Skeletal muscle tissue (tissue), 4 donors: ENCODE data around the gene CREBBP. TPM values are rescaled to one million over a fixed set of nuclear protein-coding genes. Genes with fewer than 3 reads are reported as not detected.

ENCODE experiments used
- H3K27ac ChIP-seq: one replicate; pipeline ENCODE4 v1.7.0; 2013; ENCODE audit warnings: mild to moderate bottlenecking, low read depth, low read length, inconsistent platforms
- H3K27me3 ChIP-seq, 3 donors: one replicate each; pipeline ENCODE4 v1.7.0; 2013; ENCODE audit warnings: low read length in 3 of 3; ENCODE audit not compliant: control insufficient read depth in 3 of 3, insufficient read depth in 3 of 3
- H3K36me3 ChIP-seq, 3 donors: one replicate each; pipeline ENCODE4 v1.7.0; 2013; ENCODE audit warnings: low read length in 3 of 3; ENCODE audit not compliant: control insufficient read depth in 3 of 3, insufficient read depth in 3 of 3
- H3K4me1 ChIP-seq, 3 donors: one replicate each; pipeline ENCODE4 v1.7.0; 2013; ENCODE audit warnings: low read length in 3 of 3, mild to moderate bottlenecking in 3 of 3; ENCODE audit not compliant: control insufficient read depth in 3 of 3, insufficient read depth in 3 of 3
- H3K4me3 ChIP-seq, 3 donors: one replicate each; pipeline ENCODE4 v1.7.0; 2013; ENCODE audit warnings: low read length in 3 of 3
- H3K9ac ChIP-seq, 3 donors: one replicate each; pipeline ENCODE4 v1.7.0; 2013; ENCODE audit warnings: low read length in 3 of 3, mild to moderate bottlenecking in 3 of 3, moderate library complexity in 2 of 3, low read depth in 1 of 3
- H3K9me3 ChIP-seq, 3 donors: one replicate each; pipeline ENCODE4 v1.7.0; 2013; ENCODE audit warnings: low read length in 3 of 3; ENCODE audit not compliant: control insufficient read depth in 3 of 3
- total RNA-seq: library from RNA; depleted of rRNA; stranded (reverse); fragments of >200 nt; gene quantifications from one replicate; pipeline ENCODE4 v1.2.3, GENCODE V29; 2014
- donor health status: Osteomylitis.

Gene CREBBP
- total RNA-seq, 1 donor from 2014 or later = 49.6 TPM

GRCh38 chr16:3745751-3746355, 134.7 kb downstream of the CREBBP start:
- Histone ChIP-seq H3K4me3 (no peak overlapping the region), H3K9me3 (no peaks in the 10 kb centered on the region), H3K36me3 (peaks cover 47 to 55% (median 48%) of the 10 kb centered on the region in 3 donors), H3K27ac (no peak overlapping the region), H3K27me3 (no peaks in the 10 kb centered on the region), H3K4me1 (peaks cover 13 to 19% (median 16%) of the 10 kb centered on the region in 3 donors), H3K9ac (peak overlapping the region in 1 of 3 donors; percentile 45)

GRCh38 chr16:3744018-3744417, 136.5 kb downstream of the CREBBP start:
- no peaks in the 10 kb centered on the region for H3K9me3 ChIP-seq
- peaks cover 13 to 19% (median 16%) of the 10 kb centered on the region in 3 donors for H3K4me1 ChIP-seq
- no peak overlapping the region for H3K4me3 ChIP-seq
- no peak overlapping the region for H3K27ac ChIP-seq
- no peak overlapping the region for H3K9ac ChIP-seq
- H3K36me3 ChIP-seq = peaks cover 63 to 70% (median 63%) of the 10 kb centered on the region in 3 donors
- no peaks in the 10 kb centered on the region for H3K27me3 ChIP-seq

- no peaks in the 10 kb centered on the region for H3K9me3 ChIP-seq
- peaks cover 63 to 76% (median 75%) of the 10 kb centered on the region in 3 donors for H3K36me3 ChIP-seq
- H3K27ac ChIP-seq = no peak overlapping the region
- peaks cover 5 to 8% (median 8%) of the 10 kb centered on the region in 3 donors for H3K4me1 ChIP-seq
- H3K4me3 ChIP-seq = no peak overlapping the region
- no peaks in the 10 kb centered on the region for H3K27me3 ChIP-seq
- H3K9ac ChIP-seq = no peak overlapping the region
Measured at GRCh38 chr16:3740934-3741333, 139.6 kb downstream of the CREBBP start.

- Histone ChIP-seq H3K27ac (no peak overlapping the region), H3K9ac (no peak overlapping the region), H3K9me3 (no peaks in the 10 kb centered on the region), H3K36me3 (peaks cover 65 to 79% (median 76%) of the 10 kb centered on the region in 3 donors), H3K27me3 (no peaks in the 10 kb centered on the region), H3K4me3 (no peak overlapping the region), H3K4me1 (peaks cover 2 to 4% (median 4%) of the 10 kb centered on the region in 3 donors)
Measured at GRCh38 chr16:3740186-3740585, 140.3 kb downstream of the CREBBP start.

GRCh38 chr16:3739636-3740035, 140.9 kb downstream of the CREBBP start:
- H3K4me3 ChIP-seq = no peak overlapping the region
- no peak overlapping the region for H3K9ac ChIP-seq
- no peak overlapping the region for H3K27ac ChIP-seq
- H3K27me3 ChIP-seq = no peaks in the 10 kb centered on the region
- peaks cover 2 to 4% (median 4%) of the 10 kb centered on the region in 3 donors for H3K4me1 ChIP-seq
- peaks cover 65 to 81% (median 77%) of the 10 kb centered on the region in 3 donors for H3K36me3 ChIP-seq
- H3K9me3 ChIP-seq = no peaks in the 10 kb centered on the region

- no peak overlapping the region for H3K4me3 ChIP-seq
- H3K4me1 ChIP-seq = peaks cover 0 to 4% (median 3%) of the 10 kb centered on the region in 3 donors
- no peaks in the 10 kb centered on the region for H3K27me3 ChIP-seq
- H3K36me3 ChIP-seq = peaks cover 66 to 81% (median 78%) of the 10 kb centered on the region in 3 donors
- H3K27ac ChIP-seq = no peak overlapping the region
- H3K9me3 ChIP-seq = no peaks in the 10 kb centered on the region
- no peak overlapping the region for H3K9ac ChIP-seq
Measured at GRCh38 chr16:3738541-3738940, 142.0 kb downstream of the CREBBP start.

- Histone ChIP-seq H3K27ac (no peak overlapping the region), H3K9me3 (no peaks in the 10 kb centered on the region), H3K4me3 (no peak overlapping the region), H3K27me3 (no peaks in the 10 kb centered on the region), H3K9ac (no peak overlapping the region), H3K4me1 (peaks cover 0 to under 1% (median 0%) of the 10 kb centered on the region in 3 donors), H3K36me3 (peaks cover 63 to 77% (median 77%) of the 10 kb centered on the region in 3 donors)
Measured at GRCh38 chr16:3738128-3738527, 142.4 kb downstream of the CREBBP start.

- H3K27ac ChIP-seq = no peak overlapping the region
- peaks cover 60 to 72% (median 69%) of the 10 kb centered on the region in 3 donors for H3K36me3 ChIP-seq
- no peak overlapping the region for H3K4me3 ChIP-seq
- no peaks in the 10 kb centered on the region for H3K27me3 ChIP-seq
- H3K9ac ChIP-seq = no peak overlapping the region
- no peaks in the 10 kb centered on the region for H3K4me1 ChIP-seq
- H3K9me3 ChIP-seq = no peaks in the 10 kb centered on the region
Measured at GRCh38 chr16:3737181-3737580, 143.3 kb downstream of the CREBBP start.

- Histone ChIP-seq H3K4me1 (no peaks in the 10 kb centered on the region), H3K9me3 (no peaks in the 10 kb centered on the region), H3K27me3 (no peaks in the 10 kb centered on the region), H3K36me3 (peaks cover 69 to 79% (median 73%) of the 10 kb centered on the region in 3 donors), H3K4me3 (no peak overlapping the region), H3K9ac (no peak overlapping the region), H3K27ac (no peak overlapping the region)
Measured at GRCh38 chr16:3736116-3736515, 144.4 kb downstream of the CREBBP start.

- H3K4me3 ChIP-seq = no peak overlapping the region
- H3K27ac ChIP-seq = no peak overlapping the region
- H3K4me1 ChIP-seq = no peaks in the 10 kb centered on the region
- H3K36me3 ChIP-seq = peaks cover 70 to 79% (median 75%) of the 10 kb centered on the region in 3 donors
- no peaks in the 10 kb centered on the region for H3K9me3 ChIP-seq
- H3K9ac ChIP-seq = no peak overlapping the region
- H3K27me3 ChIP-seq = no peaks in the 10 kb centered on the region
Measured at GRCh38 chr16:3735541-3735940, 145.0 kb downstream of the CREBBP start.
